AG04449 (cell line): ENCODE results near the gene TMEM91.

ENCODE experiments used
- CTCF ChIA-PET: fragments of 350-600 bp; formaldehyde crosslinking; extraction: SDS; loops from one replicate; lab custom pipeline; 2021; ENCODE audit warnings: antibody characterized with exemption; lab: Yijun Ruan, JAX
- POLR2A ChIA-PET: fragments of 400-600, 350-600 bp; formaldehyde crosslinking; extraction: SDS; loops from one replicate; lab custom pipeline; 2020; ENCODE audit warnings: antibody characterized with exemption, inconsistent platforms; lab: Yijun Ruan, JAX
- DNase-seq: peaks from one replicate; pipeline ENCODE4 v3.0.0-alpha.2; 2010; ENCODE audit warnings: low read depth, low spot score
- H3K4me3 ChIP-seq: 2 replicates; pipeline ENCODE4 v1.5.1; 2011; ENCODE audit warnings: low read depth, mild to moderate bottlenecking, control low read depth, low read length
- CTCF ChIP-seq: IDR thresholded peaks from one replicate; pipeline ENCODE4 v1.5.1; 2011; ENCODE audit warnings: mild to moderate bottlenecking, moderate library complexity, low read length, control low read depth, inconsistent platforms; ENCODE audit not compliant: insufficient read depth; ENCODE audit errors: missing control alignments

TMEM91 gene

GRCh38 chr19:41414461-41414860 lies 38.1 kb downstream of the TMEM91 start:
- DNase-seq: no peak
- TF ChIP-seq CTCF: no peak
- no peak overlapping the region for H3K4me3 ChIP-seq
- ChIA-PET CTCF (no interaction called here), POLR2A (no interaction called here)

- ChIA-PET CTCF (no interaction called here), POLR2A (no interaction called here)
- DNase-seq: no peak
Measured at GRCh38 chr19:41415154-41415571, 38.8 kb downstream of the TMEM91 start.

GRCh38 chr19:41416194-41416674 lies 39.9 kb downstream of the TMEM91 start:
- ChIA-PET CTCF (interaction anchor here (1.0 kb wide), 1 partner anchor 112 kb away, joined by 3 read pairs; no protein-coding TSS in a partner anchor), POLR2A (no interaction called here)
- DNase-seq: no peak
- TF ChIP-seq CTCF: no peak
- H3K4me3 ChIP-seq: no peak overlapping the region

More at GRCh38 chr19:41415154-41415571, 38.8 kb downstream of the TMEM91 start:
- TF ChIP-seq CTCF: no peak
- no peak overlapping the region for H3K4me3 ChIP-seq

- no peak overlapping the region for H3K4me3 ChIP-seq
- CTCF ChIA-PET: no interaction called here
- no peak for DNase-seq
- POLR2A ChIA-PET: no interaction called here
- no peak for TF ChIP-seq CTCF
Measured at GRCh38 chr19:41420101-41420880, 44.0 kb downstream of the TMEM91 start.

GRCh38 chr19:41421314-41421713 lies 45.0 kb downstream of the TMEM91 start:
- H3K4me3 ChIP-seq: no peak overlapping the region
- ChIA-PET POLR2A (interaction anchor here (0.6 kb wide), 1 partner anchor 10 kb away, joined by 3 read pairs; no protein-coding TSS in a partner anchor), CTCF (interaction anchor here (1.1 kb wide), 1 partner anchor 10 kb away, joined by 3 read pairs; no protein-coding TSS in a partner anchor)
- DNase-seq: no peak
- no peak for TF ChIP-seq CTCF

GRCh38 chr19:41421973-41422372 lies 45.6 kb downstream of the TMEM91 start:
- DNase-seq: no peak
- POLR2A ChIA-PET: no interaction called here
- CTCF ChIA-PET: interaction anchor here (1.1 kb wide), 1 partner anchor 9 kb away, joined by 3 read pairs; no protein-coding TSS in a partner anchor
- H3K4me3 ChIP-seq: no peak overlapping the region
- TF ChIP-seq CTCF: no peak
